Mesendoderm (in vitro differentiated cells): ENCODE results near the gene AOPEP.
"Not testable (repeated sequence)": the region's sequence is repeated elsewhere in the genome, so short reads cannot be mapped to it uniquely, and the experiment has no call there.

Source experiments
- DNase-seq: peaks from one replicate; pipeline ENCODE4 v3.0.0; 2013
- H2AK5ac ChIP-seq: 2 replicates; pipeline ENCODE4 v1.6.1; 2013; ENCODE audit warnings: low read length, inconsistent platforms
- H2BK120ac ChIP-seq: 2 replicates; pipeline ENCODE4 v1.6.1; 2013; ENCODE audit warnings: low read depth, mild to moderate bottlenecking, low read length, moderate library complexity, mixed read lengths
- H2BK15ac ChIP-seq: replicated peaks from 2 replicates; pipeline ENCODE4 v1.6.1; 2013; ENCODE audit warnings: low read depth, mild to moderate bottlenecking, moderate library complexity
- H2BK5ac ChIP-seq: 2 replicates; pipeline ENCODE4 v1.6.1; 2013; ENCODE audit warnings: low read length, inconsistent platforms
- H3K18ac ChIP-seq: 2 replicates; pipeline ENCODE4 v1.6.1; 2013; ENCODE audit warnings: mild to moderate bottlenecking, low read length, mixed read lengths
- H3K23ac ChIP-seq: one replicate; pipeline ENCODE4 v1.6.1; 2013; ENCODE audit warnings: low read length
- H3K27ac ChIP-seq: 2 replicates; pipeline ENCODE4 v1.5.1; 2013; ENCODE audit warnings: low read depth, mild to moderate bottlenecking, inconsistent platforms, low read length, moderate library complexity
- H3K27me3 ChIP-seq: 2 replicates; pipeline ENCODE4 v1.6.1; 2013; ENCODE audit warnings: low read length, control low read depth, mild to moderate bottlenecking, inconsistent platforms; ENCODE audit not compliant: insufficient read depth, poor library complexity
- H3K36me3 ChIP-seq: 2 replicates; pipeline ENCODE4 v1.6.1; 2013; ENCODE audit warnings: low read length, inconsistent platforms; ENCODE audit not compliant: control insufficient read depth, insufficient read depth
- H3K4ac ChIP-seq: one replicate; pipeline ENCODE4 v1.6.1; 2013; ENCODE audit warnings: low read depth, mild to moderate bottlenecking, low read length, moderate library complexity
- H3K4me1 ChIP-seq: 2 replicates; pipeline ENCODE4 v1.6.1; 2013; ENCODE audit warnings: low read depth, low read length, inconsistent platforms; ENCODE audit not compliant: control insufficient read depth
- H3K4me2 ChIP-seq: 2 replicates; pipeline ENCODE4 v1.6.1; 2013; ENCODE audit warnings: low read length
- H3K4me3 ChIP-seq: 2 replicates; pipeline ENCODE4 v1.5.1; 2013; ENCODE audit warnings: mild to moderate bottlenecking, low read length
- H3K56ac ChIP-seq: one replicate; pipeline ENCODE4 v1.6.1; 2013; ENCODE audit warnings: low read length
- H3K79me1 ChIP-seq: 2 replicates; pipeline ENCODE4 v1.6.1; 2013; ENCODE audit warnings: low read length, inconsistent platforms
- H3K79me2 ChIP-seq: 2 replicates; pipeline ENCODE4 v1.6.1; 2013; ENCODE audit warnings: mild to moderate bottlenecking, low read length; ENCODE audit not compliant: control insufficient read depth, insufficient read depth
- H3K9ac ChIP-seq: 2 replicates; pipeline ENCODE4 v1.6.1; 2013; ENCODE audit warnings: low read length, inconsistent platforms
- H4K5ac ChIP-seq: one replicate; pipeline ENCODE4 v1.6.1; 2013; ENCODE audit warnings: low read length
- H4K8ac ChIP-seq: one replicate; pipeline ENCODE4 v1.6.1; 2013; ENCODE audit warnings: low read depth, mild to moderate bottlenecking, control low read depth, low read length, moderate library complexity
- WGBS: extraction: QIAGEN DNeasy Blood & Tissue Kit; methylation state at CpG from one replicate; pipeline ENCODE4 v1.1.7; 2013; ENCODE audit warnings: low lambda C conversion rate, missing lambda C conversion rate; ENCODE audit not compliant: insufficient coverage; ENCODE audit errors: extremely low coverage; 5-methylcytosine and 5-hydroxymethylcytosine counted together

AOPEP gene

DNA sequence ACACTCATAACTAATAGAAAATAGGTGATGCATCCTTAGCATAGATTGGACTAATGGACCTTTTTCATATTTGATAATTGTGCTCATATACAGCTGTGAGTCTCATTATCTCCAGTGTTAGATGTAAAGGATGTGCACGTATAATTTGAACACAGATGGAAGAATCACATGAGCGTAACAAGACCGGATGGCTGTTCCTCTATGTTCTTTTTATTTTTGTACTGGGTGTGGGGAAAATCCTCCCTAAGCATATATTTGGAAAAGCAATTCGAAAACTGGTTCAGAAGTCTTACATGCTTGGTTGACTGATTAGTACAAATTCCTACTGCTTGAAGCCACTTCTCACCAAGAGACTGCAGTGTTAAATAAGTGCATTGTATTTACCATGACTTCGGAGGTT lies 230.2 kb downstream of the AOPEP start:
- Histone ChIP-seq H3K4ac (no peak overlapping the region), H3K9ac (no peak overlapping the region), H3K79me2 (no peaks in the 10 kb centered on the region), H4K5ac (no peak overlapping the region), H3K4me1 (peaks cover 6% of the 10 kb centered on the region), H3K36me3 (no peaks in the 10 kb centered on the region), H4K8ac (no peak overlapping the region), H3K56ac (no peak overlapping the region), H2BK120ac (no peak overlapping the region), H2BK5ac (no peak overlapping the region), H3K27me3 (no peaks in the 10 kb centered on the region), H3K79me1 (no peaks in the 10 kb centered on the region), H3K23ac (no peak overlapping the region), H3K27ac (no peak overlapping the region), H3K4me3 (no peak overlapping the region), H3K18ac (no peak overlapping the region), H2AK5ac (no peak overlapping the region), H2BK15ac (no peak overlapping the region), H3K4me2 (no peak overlapping the region)
- WGBS = no CpG with 5 or more reads among the region's 5 CpGs
- DNase-seq = no peak

DNA sequence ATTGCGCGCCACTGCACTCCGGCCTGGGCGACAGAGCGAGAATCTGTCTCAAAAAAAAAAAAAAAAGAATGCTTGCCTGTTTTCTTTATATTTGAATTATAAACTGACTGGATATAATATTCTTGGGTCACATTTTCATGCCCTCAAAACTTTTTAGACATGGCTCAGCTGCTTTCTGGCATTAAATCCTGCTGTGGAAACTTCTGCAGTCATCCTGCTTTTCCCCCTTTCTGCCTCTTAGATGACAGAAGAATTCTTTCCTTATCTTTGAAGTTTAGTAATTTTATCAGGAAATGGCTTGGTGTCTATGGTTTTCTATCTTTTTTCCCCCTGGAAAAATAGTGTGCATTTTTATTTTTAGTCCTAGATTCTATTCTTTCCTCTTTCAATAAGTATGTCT lies 234.5 kb downstream of the AOPEP start:
- no peak overlapping the region for H2BK15ac ChIP-seq
- WGBS = no CpG with 5 or more reads among the region's 5 CpGs
- H3K79me2 ChIP-seq = no peaks in the 10 kb centered on the region
- H3K23ac ChIP-seq = no peak overlapping the region
- H3K56ac ChIP-seq = no peak overlapping the region
- H2BK120ac ChIP-seq = no peak overlapping the region
- H3K4ac ChIP-seq = no peak overlapping the region
- no peak overlapping the region for H2AK5ac ChIP-seq
- no peaks in the 10 kb centered on the region for H3K79me1 ChIP-seq
- H2BK5ac ChIP-seq = no peak overlapping the region
- no peaks in the 10 kb centered on the region for H3K27me3 ChIP-seq
- no peak overlapping the region for H3K4me2 ChIP-seq
- no peaks in the 10 kb centered on the region for H3K4me1 ChIP-seq
- H4K5ac ChIP-seq = no peak overlapping the region
- H3K4me3 ChIP-seq = no peak overlapping the region
- H3K18ac ChIP-seq = no peak overlapping the region
- H3K36me3 ChIP-seq = no peaks in the 10 kb centered on the region
- no peak overlapping the region for H3K9ac ChIP-seq
- H4K8ac ChIP-seq = no peak overlapping the region
- no peak for DNase-seq
- H3K27ac ChIP-seq = no peak overlapping the region

DNA sequence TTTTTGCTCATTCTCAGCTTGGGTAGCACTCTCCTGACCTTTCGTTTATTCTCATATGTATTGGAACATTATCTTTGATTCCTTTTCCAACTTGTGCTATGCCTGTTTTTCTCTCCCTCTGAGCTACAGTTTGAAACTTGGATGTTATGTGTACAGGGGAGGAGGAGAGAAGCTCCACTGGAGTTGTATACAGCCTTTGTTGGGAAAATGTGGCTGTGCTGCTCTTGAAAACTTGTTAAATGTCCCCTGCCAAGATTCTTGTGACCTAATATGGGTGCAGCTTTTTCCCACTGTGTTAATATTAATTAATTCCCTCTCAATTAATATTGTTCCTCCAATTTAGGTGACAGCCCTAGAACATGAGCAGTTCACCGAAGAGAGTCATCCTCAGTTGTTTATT lies 235.4 kb downstream of the AOPEP start:
- Histone ChIP-seq H3K4me3 (no peak overlapping the region), H4K5ac (no peak overlapping the region), H3K18ac (no peak overlapping the region), H3K79me2 (no peaks in the 10 kb centered on the region), H2AK5ac (no peak overlapping the region), H3K4ac (no peak overlapping the region), H3K4me1 (no peaks in the 10 kb centered on the region), H3K4me2 (no peak overlapping the region), H3K36me3 (no peaks in the 10 kb centered on the region), H4K8ac (no peak overlapping the region), H3K79me1 (no peaks in the 10 kb centered on the region), H3K23ac (no peak overlapping the region), H2BK15ac (no peak overlapping the region), H2BK5ac (no peak overlapping the region), H3K27ac (no peak overlapping the region), H3K9ac (no peak overlapping the region), H2BK120ac (no peak overlapping the region), H3K27me3 (no peaks in the 10 kb centered on the region), H3K56ac (no peak overlapping the region)
- DNase-seq = no peak
- no CpG with 5 or more reads among the region's 2 CpGs for WGBS

DNA sequence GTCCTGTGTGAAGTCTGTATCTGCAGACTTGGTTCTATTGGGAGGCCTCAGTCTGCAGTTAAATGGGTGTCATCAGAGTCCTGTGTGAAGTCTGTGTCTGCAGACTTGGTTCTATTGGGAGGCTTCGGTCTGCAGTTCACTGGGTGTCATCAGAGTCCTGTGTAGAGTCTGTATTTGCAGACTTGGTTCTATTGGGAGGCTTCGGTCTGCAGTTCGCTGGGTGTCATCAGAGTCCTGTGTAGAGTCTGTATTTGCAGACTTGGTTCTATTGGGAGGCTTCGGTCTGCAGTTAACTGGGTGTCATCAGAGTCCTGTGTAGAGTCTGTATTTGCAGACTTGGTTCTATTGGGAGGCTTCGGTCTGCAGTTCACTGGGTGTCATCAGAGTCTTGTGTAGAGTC lies 239.1 kb downstream of the AOPEP start:
- H3K79me2 ChIP-seq, H3K36me3 ChIP-seq, DNase-seq, H3K23ac ChIP-seq, H4K8ac ChIP-seq, H3K27ac ChIP-seq, H3K4me3 ChIP-seq, H2BK15ac ChIP-seq, H3K79me1 ChIP-seq, H3K4ac ChIP-seq, H4K5ac ChIP-seq, H3K56ac ChIP-seq, H2BK5ac ChIP-seq, H3K4me2 ChIP-seq, H2AK5ac ChIP-seq, H3K27me3 ChIP-seq, H2BK120ac ChIP-seq, H3K18ac ChIP-seq, H3K4me1 ChIP-seq, H3K9ac ChIP-seq: not testable (repeated sequence)
- no CpG with 5 or more reads among the region's 5 CpGs for WGBS

DNA sequence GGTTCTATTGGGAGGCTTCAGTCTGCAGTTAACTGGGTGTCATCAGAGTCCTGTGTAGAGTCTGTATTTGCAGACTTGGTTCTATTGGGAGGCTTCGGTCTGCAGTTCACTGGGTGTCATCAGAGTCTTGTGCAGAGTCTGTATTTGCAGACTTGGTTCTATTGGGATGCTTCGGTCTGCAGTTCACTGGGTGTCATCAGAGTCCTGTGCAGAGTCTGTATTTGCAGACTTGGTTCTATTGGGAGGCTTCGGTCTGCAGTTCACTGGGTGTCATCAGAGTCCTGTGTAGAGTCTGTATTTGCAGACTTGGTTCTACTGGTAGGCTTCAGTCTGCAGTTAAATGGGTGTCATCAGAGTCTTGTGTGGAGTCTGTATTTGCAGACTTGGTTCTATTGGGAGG lies 239.5 kb downstream of the AOPEP start:
- WGBS = no CpG with 5 or more reads among the region's 3 CpGs
- H4K8ac ChIP-seq = not testable (repeated sequence)

DNA sequence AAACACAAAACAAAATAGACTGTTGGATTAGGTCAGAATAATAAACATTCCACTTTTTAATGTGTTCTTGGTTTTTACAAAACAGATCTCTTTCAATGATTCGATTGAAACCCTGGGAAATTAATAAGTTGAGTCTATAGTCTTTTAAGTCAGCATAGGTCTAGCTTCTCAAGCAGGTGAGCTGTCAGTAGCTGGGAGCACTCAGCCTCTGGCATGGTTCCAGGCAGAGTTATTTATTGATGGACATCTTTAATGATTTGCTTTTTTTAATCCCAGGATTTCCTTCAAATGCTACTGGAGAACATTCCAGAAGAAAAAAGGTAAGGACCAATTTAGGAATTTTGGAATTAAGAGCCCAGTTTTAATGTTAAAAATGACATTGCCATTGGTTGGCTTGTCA lies 241.0 kb downstream of the AOPEP start:
- no peaks in the 10 kb centered on the region for H3K79me1 ChIP-seq
- WGBS = no CpG with 5 or more reads among the region's 1 CpG
- H2BK120ac ChIP-seq = no peak overlapping the region
- H3K4ac ChIP-seq = no peak overlapping the region
- no peak overlapping the region for H2BK5ac ChIP-seq
- H4K5ac ChIP-seq = no peak overlapping the region
- H2BK15ac ChIP-seq = no peak overlapping the region
- H3K36me3 ChIP-seq = no peaks in the 10 kb centered on the region
- H4K8ac ChIP-seq = no peak overlapping the region
- H2AK5ac ChIP-seq = no peak overlapping the region
- no peak for DNase-seq
- no peak overlapping the region for H3K18ac ChIP-seq
- H3K4me3 ChIP-seq = no peak overlapping the region
- H3K4me2 ChIP-seq = no peak overlapping the region
- H3K79me2 ChIP-seq = no peaks in the 10 kb centered on the region
- H3K9ac ChIP-seq = no peak overlapping the region
- no peak overlapping the region for H3K27ac ChIP-seq
- H3K23ac ChIP-seq = no peak overlapping the region
- H3K56ac ChIP-seq = no peak overlapping the region
- H3K27me3 ChIP-seq = no peaks in the 10 kb centered on the region
- H3K4me1 ChIP-seq = no peaks in the 10 kb centered on the region

More for the DNA sequence above, 239.5 kb downstream of the AOPEP start:
- not testable (repeated sequence) for DNase-seq, H2BK5ac ChIP-seq, H3K9ac ChIP-seq, H3K27me3 ChIP-seq, H3K4me2 ChIP-seq, H3K23ac ChIP-seq, H3K18ac ChIP-seq, H4K5ac ChIP-seq, H3K56ac ChIP-seq, H3K4me1 ChIP-seq, H2BK120ac ChIP-seq, H3K79me1 ChIP-seq, H3K4me3 ChIP-seq, H2AK5ac ChIP-seq, H2BK15ac ChIP-seq, H3K27ac ChIP-seq, H3K79me2 ChIP-seq, H3K4ac ChIP-seq, H3K36me3 ChIP-seq
